GM23248 (cell line): ENCODE measurements around the gene TNS2.

Experiments used
- EZH2 ChIP-seq: fragments of 200-600 bp; sonication (generic); IDR thresholded peaks from 2 replicates; pipeline ENCODE4 v1.6.1; 2018; ENCODE audit warnings: antibody characterized with exemption, mild to moderate bottlenecking; ENCODE audit not compliant: insufficient read depth, poor library complexity, severe bottlenecking
- EZH2phosphoT487 ChIP-seq: fragments of 200-600 bp; sonication (generic); IDR thresholded peaks from 2 replicates; pipeline ENCODE4 v1.6.1; 2018; ENCODE audit warnings: antibody characterized with exemption, moderate library complexity, mild to moderate bottlenecking, low read depth; ENCODE audit not compliant: insufficient read depth

DNA sequence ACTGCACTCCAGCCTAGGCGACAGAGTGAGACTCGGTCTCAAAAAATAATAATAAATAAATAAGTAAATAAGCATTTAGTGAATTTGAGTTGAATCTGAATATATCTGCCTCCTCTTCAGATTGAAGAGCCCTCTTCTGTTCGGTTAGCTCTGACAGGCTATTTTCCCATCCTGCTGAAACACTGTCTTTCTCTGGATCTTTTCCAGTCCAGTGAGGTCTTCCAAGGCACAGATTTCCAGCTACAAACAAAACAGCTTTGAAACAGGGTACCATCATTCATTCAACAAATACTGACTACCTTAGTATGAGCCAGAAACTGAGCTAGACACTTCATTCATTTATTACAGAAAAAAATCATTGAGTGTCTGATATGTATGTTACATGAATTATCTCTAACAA is 36.5 kb downstream of the TNS2 start:
- TF ChIP-seq EZH2 (no peak), EZH2phosphoT487 (no peak)
